Measurements from ENCODE around the gene PAMR1.

- TF ChIP-seq ARNT (IDR thresholded peaks at IDR 0.05) (no peak), BHLHE40 (IDR thresholded peaks at IDR 0.05; ENCODE audit: borderline replicate concordance) (no peak), FOXK2 (IDR thresholded peaks at IDR 0.05) (no peak), PKNOX1 (IDR thresholded peaks at IDR 0.05) (no peak), FOXA1 (IDR thresholded peaks at IDR 0.05) (no peak), FOXM1 (IDR thresholded peaks at IDR 0.05; ENCODE audit: borderline replicate concordance) (no peak), CTBP1 (IDR thresholded peaks at IDR 0.05; ENCODE audit: borderline replicate concordance) (no peak), ELF4 (IDR thresholded peaks at IDR 0.05) (no peak), SP1 (IDR thresholded peaks at IDR 0.05) (no peak), HDGF (IDR thresholded peaks at IDR 0.05; ENCODE audit: borderline replicate concordance) (no peak), L3MBTL2 (conservative IDR thresholded peaks at IDR 0.05) (no peak), ZNF384 (IDR thresholded peaks at IDR 0.05) (no peak)
Measured at GRCh38 chr11:35525501-35526175, at the start of gene PAMR1.

Measured in HEK293T (cell line).